Tibial nerve (tissue), 4 donors: ENCODE data around the gene NFIB.

Source experiments
- CTCF ChIP-seq, 5 experiments: fragments of 200-600 bp in 3 of 5; fragments of 450-650 bp in 2 of 5; sonication (generic) in 3 of 5; IDR thresholded peaks; one replicate each; pipeline ENCODE4 v1.5.1; 2016 to 2019; ENCODE audit warnings: antibody characterized with exemption in 5 of 5, mild to moderate bottlenecking in 3 of 5, moderate library complexity in 2 of 5
- EP300 ChIP-seq, 2 donors: sonication (generic); formaldehyde crosslinking; IDR thresholded peaks; one replicate each; pipeline ENCODE4 v1.6.1; 2017; ENCODE audit warnings: antibody characterized with exemption in 2 of 2, mild to moderate bottlenecking in 1 of 2

GRCh38 chr9:14316602-14317300 lies 2.8 kb upstream of the NFIB start:
- TF ChIP-seq CTCF (IDR thresholded peaks at IDR 0.05) (no peak), EP300 (IDR thresholded peaks at IDR 0.05) (no peak)
